Muscle of back (tissue), 11 donors: ENCODE data around the gene HOXC10. TPM values are rescaled to one million over a fixed set of nuclear protein-coding genes. Genes with fewer than 3 reads are reported as not detected.

Experiments used
- DNase-seq, 3 donors: peaks; one replicate each; pipeline versions ENCODE4 v3.0.0 to v3.0.0-alpha.2; 2013
- polyA plus RNA-seq, 10 donors: library from polyadenylated mRNA; unstranded; fragments of 120-200 nt; gene quantifications; one replicate each; pipeline ENCODE4 v1.2.1, GENCODE V29; 2013; ENCODE audit not compliant: insufficient read length in 10 of 10

The HOXC10 gene
- polyA plus RNA-seq, 10 donors: 0.33 to 55.3 (median 28.8) TPM; not detected in 2

- DNase-seq: peak in 1 of 3 donors; percentile 59
These were observed 40.8 kb downstream of the HOXC10 start for GRCh38 chr12:54025499-54026405.

DNA sequence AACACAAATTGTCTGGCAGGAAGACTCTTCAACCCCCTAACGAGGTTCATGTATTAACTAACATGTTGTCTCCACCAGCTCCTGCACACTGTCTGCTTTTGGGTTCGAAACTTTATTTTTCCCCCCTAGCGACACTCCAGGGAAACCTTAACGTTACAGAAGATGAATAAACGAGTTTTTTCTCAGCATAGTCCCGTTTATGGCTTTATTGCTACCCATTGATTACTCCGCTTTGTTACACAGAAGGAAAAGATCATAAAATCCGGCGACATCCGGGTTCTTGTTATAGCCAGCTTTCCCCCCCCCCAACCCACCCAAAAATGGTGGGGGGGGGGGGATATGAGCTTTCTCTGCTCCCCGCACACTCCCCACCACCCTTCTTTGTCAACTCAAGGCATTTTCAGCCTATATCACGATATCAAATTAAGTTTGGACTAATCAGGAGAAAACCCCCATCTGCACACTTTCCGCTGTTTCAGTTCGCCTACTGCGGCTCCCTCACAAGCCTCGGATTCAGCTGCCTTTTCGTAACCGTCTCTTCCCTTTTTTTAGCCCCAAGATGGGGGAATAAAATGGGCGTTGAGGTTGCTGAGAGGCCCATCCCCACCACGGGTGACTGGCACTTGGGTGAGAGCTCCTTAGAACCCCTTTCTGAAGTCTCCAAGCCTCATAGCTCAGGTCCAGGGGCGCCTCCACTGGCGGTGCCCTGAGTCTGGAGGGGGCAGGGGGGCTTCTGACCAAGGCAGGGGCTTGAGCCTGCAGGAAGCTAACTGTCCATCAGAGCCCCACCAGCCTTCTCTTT, 41.9 kb downstream of the HOXC10 start:
- peak in 1 of 3 donors; percentile 53 for DNase-seq

DNA sequence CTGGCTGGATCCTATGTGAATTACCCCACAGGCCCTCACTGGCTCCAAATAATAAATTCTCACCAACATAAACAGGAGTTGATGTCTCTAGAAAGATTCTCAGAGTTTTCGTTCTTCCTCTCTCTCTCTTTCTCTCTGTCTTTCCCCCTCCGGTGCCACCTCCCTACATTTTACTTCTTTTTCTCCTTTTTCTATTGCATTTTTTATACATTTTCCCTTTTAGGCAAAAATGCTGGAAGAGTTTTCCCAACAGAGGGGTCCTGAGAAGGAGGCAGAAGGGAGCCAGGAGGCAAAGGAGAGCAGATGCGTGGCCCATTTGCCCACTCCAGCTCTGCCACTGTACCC, 42.5 kb downstream of the HOXC10 start:
- DNase-seq: no peak

DNA sequence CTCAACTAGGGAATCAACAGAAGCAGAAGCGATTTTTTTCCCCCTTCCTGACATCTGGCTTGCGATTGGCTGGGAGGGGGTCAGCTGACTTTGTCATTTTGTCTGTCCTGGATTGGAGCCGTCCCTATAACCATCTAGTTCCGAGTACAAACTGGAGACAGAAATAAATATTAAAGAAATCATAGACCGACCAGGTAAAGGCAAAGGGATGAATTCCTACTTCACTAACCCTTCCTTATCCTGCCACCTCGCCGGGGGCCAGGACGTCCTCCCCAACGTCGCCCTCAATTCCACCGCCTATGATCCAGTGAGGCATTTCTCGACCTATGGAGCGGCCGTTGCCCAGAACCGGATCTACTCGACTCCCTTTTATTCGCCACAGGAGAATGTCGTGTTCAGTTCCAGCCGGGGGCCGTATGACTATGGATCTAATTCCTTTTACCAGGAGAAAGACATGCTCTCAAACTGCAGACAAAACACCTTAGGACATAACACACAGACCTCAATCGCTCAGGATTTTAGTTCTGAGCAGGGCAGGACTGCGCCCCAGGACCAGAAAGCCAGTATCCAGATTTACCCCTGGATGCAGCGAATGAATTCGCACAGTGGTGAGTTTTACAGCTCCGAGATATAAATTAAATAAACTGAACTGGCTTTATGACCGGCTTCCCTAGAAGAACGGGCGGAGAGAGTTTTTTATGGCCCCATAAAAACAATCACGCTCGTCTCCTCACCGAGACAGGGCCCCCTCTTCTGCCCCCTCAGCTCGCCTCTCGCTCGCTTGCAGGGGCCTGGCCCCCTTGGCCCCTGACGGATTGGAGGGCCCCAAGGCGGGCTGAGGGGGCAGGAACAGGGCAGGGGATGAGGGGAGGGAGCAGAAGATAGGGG, 43.6 kb downstream of the HOXC10 start, which contains the start of gene HOXC6:
Gene HOXC6 (plus strand): TSS at position 127 of the 888 bp plus-strand sequence. CDS start 82 bp downstream, at position 209.
- peak in 2 of 3 donors; percentile 80 to 89 for DNase-seq

GRCh38 chr12:54029529-54030441, 44.8 kb downstream of the HOXC10 start:
- peak in 1 of 3 donors; percentile 65 for DNase-seq

DNA sequence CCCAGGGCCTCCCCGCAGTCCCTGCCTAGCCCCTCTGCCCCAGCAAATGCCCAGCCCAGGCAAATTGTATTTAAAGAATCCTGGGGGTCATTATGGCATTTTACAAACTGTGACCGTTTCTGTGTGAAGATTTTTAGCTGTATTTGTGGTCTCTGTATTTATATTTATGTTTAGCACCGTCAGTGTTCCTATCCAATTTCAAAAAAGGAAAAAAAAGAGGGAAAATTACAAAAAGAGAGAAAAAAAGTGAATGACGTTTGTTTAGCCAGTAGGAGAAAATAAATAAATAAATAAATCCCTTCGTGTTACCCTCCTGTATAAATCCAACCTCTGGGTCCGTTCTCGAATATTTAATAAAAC, 45.5 kb downstream of the HOXC10 start:
- DNase-seq: no peak

- peak in 1 of 3 donors; percentile 89 for DNase-seq
These were observed 46.0 kb downstream of the HOXC10 start for GRCh38 chr12:54030889-54031471.

GRCh38 chr12:54031480-54031879, 46.5 kb downstream of the HOXC10 start:
- no peak for DNase-seq

GRCh38 chr12:54032086-54032619, 47.2 kb downstream of the HOXC10 start:
- no peak for DNase-seq

GRCh38 chr12:54032627-54033100, 47.7 kb downstream of the HOXC10 start, which contains the start of gene HOXC5:
TSS of gene HOXC5 (plus strand) at chr12:54033050. CDS start at chr12:54033123, 73 bp downstream.
- DNase-seq: peak; percentile 89 to 96 (median 91)

- DNase-seq: peak in 1 of 3 donors; percentile 82
These were observed 48.4 kb downstream of the HOXC10 start for GRCh38 chr12:54033106-54033979.

GRCh38 chr12:54033980-54034784, 49.2 kb downstream of the HOXC10 start:
- DNase-seq: peak in 1 of 3 donors; percentile 80

DNA sequence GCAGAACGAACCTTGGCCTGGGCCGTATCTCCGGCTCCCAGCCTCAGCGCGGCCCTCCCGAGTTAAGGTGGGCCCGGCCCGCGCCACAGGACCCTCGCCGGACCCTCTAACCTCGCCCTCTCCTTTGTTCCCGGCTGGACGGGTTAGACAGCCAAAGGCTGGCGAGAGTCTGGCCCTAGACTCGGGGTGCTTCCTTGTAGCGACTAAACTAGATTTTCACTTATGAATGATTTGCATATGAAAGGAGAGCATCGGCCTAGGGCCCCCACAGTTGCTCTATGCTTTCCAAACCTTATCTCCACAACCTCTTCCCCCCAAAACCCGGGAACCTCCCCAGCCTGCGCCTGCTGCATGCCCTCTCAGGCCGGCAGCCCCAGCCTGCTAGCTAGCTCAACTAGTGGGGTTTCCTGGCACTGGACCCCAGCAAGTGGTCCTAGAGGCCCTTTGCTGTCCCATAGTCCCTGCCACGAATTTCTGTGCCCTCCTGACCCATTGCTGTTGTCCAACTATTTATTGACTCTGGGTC, 49.9 kb downstream of the HOXC10 start:
- DNase-seq: no peak

- DNase-seq: no peak
These were observed 50.8 kb downstream of the HOXC10 start for GRCh38 chr12:54035568-54036264.

DNA sequence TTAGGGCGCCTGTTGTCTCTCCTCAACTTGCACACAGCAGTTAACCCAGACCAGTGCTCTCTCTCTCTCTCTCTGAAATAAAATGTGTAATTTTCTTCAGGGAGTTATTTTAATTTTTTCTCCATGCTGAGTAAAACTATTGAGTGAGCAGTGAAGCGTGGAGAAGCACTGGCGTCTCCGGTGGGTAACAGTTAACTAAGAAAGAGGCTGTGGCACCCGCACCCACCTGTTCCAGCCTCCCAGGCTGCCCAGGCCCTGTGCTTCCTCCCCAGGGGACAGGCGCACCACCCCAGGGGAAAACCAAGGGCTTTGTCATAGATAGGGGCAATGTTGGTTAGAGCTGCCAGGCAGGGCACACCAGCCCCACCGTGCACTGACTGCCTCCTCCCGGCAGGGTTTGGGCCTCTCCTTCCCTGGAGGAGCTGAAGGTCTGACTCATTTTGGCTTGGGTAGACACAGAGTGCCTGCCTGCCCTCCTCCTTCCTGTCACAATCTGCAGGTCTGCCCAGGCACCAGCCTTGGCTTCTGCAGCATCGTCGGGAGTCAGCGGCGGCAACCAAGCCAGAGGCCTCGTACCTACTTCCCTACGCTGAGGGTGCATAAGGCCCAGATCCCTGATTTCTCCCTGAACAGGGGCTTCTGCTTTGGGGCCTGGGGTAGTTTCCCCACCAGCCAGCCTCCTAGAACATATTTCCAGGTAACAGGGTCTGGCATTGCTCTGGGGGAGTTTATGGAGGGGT, 51.8 kb downstream of the HOXC10 start:
- DNase-seq: no peak
